Calu3 (cell line): ENCODE data around the gene TTLL4. TPM values are rescaled to one million over a fixed set of nuclear protein-coding genes. Genes with fewer than 3 reads are reported as not detected.
A peak's percentile ranks its signal among the peaks of the same experiment; 100 is the strongest.

Source experiments
- BruUV-seq: library from RNA; stranded (reverse); fragments of 400-500 nt; replicated peaks from 2 replicates; lab custom pipeline; 2021; lab: Mats Ljungman, UMichigan
- CTCF ChIA-PET: fragments of 300-600 bp; sonication (Branson Sonifier 250); formaldehyde crosslinking; loops from one replicate; lab custom pipeline; 2022; ENCODE audit warnings: antibody characterized with exemption; lab: Charles Lee
- DNase-seq: peaks from one replicate; pipeline ENCODE4 v3.0.0; 2022
- H3K27ac Mint-ChIP-seq: one replicate; pipeline ENCODE4 v1.8.0; 2022; ENCODE audit warnings: mixed read lengths; ENCODE audit not compliant: unreplicated experiment
- H3K27me3 Mint-ChIP-seq: one replicate; pipeline ENCODE4 v1.8.0; 2022; ENCODE audit warnings: mixed read lengths; ENCODE audit not compliant: unreplicated experiment
- H3K36me3 Mint-ChIP-seq: one replicate; pipeline ENCODE4 v1.8.0; 2022; ENCODE audit warnings: mild to moderate bottlenecking, moderate library complexity, mixed read lengths; ENCODE audit not compliant: insufficient read depth, unreplicated experiment
- H3K4me1 Mint-ChIP-seq: one replicate; pipeline ENCODE4 v1.8.0; 2022; ENCODE audit warnings: mild to moderate bottlenecking, low read depth, mixed read lengths; ENCODE audit not compliant: unreplicated experiment
- H3K4me3 Mint-ChIP-seq: one replicate; pipeline ENCODE4 v1.8.0; 2022; ENCODE audit warnings: mild to moderate bottlenecking, low read depth, moderate library complexity, mixed read lengths; ENCODE audit not compliant: unreplicated experiment
- H3K9me3 Mint-ChIP-seq: one replicate; pipeline ENCODE4 v1.8.0; 2022; ENCODE audit warnings: low read depth, mixed read lengths; ENCODE audit not compliant: unreplicated experiment
- intact Hi-C: fragments of 100-400 bp; cut with micrococcal nuclease; formaldehyde crosslinking; loops from one replicate; pipeline ENCODE4 v1.10.0; 2022; ENCODE audit not compliant: unreplicated experiment
- total RNA-seq: library from RNA; stranded (reverse); gene quantifications from 2 replicates; pipeline ENCODE4 v1.2.3, GENCODE V29; 2022
- TF ChIP-seq, protein P1 (sequence below): fragments of 200-600 bp; IDR thresholded peaks from one replicate; pipeline ENCODE4 v1.8.0; 2022; ENCODE audit warnings: antibody characterized with exemption; ENCODE audit not compliant: unreplicated experiment

The TTLL4 gene
- total RNA-seq, 1 experiment from 2014 or later: 75.5 TPM

DNA sequence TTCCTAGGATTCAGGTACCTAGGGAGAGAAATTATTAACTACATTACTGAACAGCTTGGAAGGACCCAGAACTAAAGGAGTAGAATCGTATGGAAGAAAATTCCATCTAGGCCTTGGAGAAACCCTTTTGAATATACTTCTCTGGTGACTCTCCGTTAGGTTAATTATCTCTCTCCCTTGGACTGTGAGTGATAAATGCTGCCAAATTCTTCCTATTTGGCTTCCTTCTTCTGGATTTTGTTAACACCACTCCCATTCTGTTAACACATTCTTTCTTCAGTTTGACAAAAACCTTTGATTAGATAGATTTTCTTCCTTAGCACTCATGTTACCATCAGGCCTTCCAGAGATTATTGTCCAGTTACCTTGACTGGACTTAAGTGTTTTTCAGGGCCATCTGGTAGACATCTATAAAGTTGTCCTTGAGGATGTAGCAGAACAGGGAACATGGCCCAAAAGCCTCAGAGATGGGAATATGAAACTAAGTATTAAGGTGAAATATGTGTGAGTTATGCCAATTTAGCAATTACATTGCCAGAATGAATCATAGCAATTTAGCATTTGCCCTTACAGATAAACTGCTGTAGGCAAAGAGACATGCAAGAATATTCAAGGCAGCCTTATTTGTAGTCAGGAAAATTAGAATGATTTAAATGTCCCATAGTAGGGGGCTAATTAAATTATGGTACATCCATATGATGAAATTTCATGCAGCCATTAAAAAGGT is 78.1 kb downstream of the TTLL4 start:
- Mint-ChIP-seq H3K27me3 (no peaks in the 10 kb centered on the region), H3K4me1 (peaks cover 16% of the 10 kb centered on the region), H3K36me3 (no peaks in the 10 kb centered on the region), H3K9me3 (no peaks in the 10 kb centered on the region), H3K27ac (no peak overlapping the region), H3K4me3 (no peak overlapping the region)
- TF ChIP-seq, protein P1, sequence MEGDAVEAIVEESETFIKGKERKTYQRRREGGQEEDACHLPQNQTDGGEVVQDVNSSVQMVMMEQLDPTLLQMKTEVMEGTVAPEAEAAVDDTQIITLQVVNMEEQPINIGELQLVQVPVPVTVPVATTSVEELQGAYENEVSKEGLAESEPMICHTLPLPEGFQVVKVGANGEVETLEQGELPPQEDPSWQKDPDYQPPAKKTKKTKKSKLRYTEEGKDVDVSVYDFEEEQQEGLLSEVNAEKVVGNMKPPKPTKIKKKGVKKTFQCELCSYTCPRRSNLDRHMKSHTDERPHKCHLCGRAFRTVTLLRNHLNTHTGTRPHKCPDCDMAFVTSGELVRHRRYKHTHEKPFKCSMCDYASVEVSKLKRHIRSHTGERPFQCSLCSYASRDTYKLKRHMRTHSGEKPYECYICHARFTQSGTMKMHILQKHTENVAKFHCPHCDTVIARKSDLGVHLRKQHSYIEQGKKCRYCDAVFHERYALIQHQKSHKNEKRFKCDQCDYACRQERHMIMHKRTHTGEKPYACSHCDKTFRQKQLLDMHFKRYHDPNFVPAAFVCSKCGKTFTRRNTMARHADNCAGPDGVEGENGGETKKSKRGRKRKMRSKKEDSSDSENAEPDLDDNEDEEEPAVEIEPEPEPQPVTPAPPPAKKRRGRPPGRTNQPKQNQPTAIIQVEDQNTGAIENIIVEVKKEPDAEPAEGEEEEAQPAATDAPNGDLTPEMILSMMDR: no peak
- CTCF ChIA-PET: no interaction called here
- intact Hi-C loops: no loop called here
- DNase-seq: no peak
- BruUV-seq: no TSS peak

DNA sequence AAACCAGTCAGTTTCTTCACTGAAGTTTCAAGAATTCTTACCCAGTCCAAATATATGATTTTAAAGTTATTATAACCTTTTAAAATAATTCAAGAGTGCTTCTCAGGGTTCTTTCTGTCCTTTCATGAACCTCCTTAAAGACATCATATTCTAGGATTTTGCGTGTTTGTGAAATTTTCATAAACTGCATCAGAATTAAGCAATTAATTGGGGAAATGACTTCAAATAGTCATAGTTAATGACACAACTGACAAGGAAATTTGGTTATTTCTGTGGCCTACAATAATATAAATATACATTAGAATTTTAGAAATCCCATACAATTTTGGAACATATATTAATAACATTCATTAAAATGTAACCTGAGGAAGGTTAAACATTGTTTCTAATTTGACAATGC is 81.8 kb downstream of the TTLL4 start:
- intact Hi-C loops: no loop called here

DNA sequence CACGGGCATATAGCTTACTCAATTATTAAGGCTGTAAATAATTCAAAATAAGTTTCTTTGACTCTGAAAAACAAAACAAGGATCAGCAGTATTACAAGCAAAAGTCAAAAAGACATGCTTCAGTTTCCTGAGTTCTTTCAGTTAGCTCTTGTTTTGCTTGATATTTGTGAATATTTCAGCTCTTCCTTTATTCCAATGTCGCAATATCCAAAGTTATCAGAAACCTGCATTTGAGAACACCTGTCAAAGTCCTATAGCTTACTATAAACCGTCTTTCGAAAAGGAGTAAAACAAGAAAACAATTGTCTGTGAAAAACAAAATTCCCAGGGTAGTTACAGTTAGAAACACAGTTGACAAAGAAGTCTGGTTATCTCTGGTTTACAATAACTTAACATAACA is 86.1 kb downstream of the TTLL4 start:
- intact Hi-C loops: no loop called here
- Mint-ChIP-seq H3K36me3 (no peaks in the 10 kb centered on the region), H3K4me1 (peaks cover 15% of the 10 kb centered on the region), H3K9me3 (no peaks in the 10 kb centered on the region), H3K27ac (no peak overlapping the region), H3K27me3 (no peaks in the 10 kb centered on the region), H3K4me3 (no peak overlapping the region)
- TF ChIP-seq, protein P1: no peak
- BruUV-seq: no TSS peak
- no peak for DNase-seq
- CTCF ChIA-PET: no interaction called here

More for the DNA sequence above, 81.8 kb downstream of the TTLL4 start:
- TF ChIP-seq, protein P1: no peak
- CTCF ChIA-PET: no interaction called here
- no peak overlapping the region for H3K27ac Mint-ChIP-seq
- H3K4me3 Mint-ChIP-seq: no peak overlapping the region
- H3K9me3 Mint-ChIP-seq: no peaks in the 10 kb centered on the region
- no TSS peak for BruUV-seq
- no peaks in the 10 kb centered on the region for H3K36me3 Mint-ChIP-seq
- no peak for DNase-seq
- H3K27me3 Mint-ChIP-seq: no peaks in the 10 kb centered on the region
- H3K4me1 Mint-ChIP-seq: no peaks in the 10 kb centered on the region

DNA sequence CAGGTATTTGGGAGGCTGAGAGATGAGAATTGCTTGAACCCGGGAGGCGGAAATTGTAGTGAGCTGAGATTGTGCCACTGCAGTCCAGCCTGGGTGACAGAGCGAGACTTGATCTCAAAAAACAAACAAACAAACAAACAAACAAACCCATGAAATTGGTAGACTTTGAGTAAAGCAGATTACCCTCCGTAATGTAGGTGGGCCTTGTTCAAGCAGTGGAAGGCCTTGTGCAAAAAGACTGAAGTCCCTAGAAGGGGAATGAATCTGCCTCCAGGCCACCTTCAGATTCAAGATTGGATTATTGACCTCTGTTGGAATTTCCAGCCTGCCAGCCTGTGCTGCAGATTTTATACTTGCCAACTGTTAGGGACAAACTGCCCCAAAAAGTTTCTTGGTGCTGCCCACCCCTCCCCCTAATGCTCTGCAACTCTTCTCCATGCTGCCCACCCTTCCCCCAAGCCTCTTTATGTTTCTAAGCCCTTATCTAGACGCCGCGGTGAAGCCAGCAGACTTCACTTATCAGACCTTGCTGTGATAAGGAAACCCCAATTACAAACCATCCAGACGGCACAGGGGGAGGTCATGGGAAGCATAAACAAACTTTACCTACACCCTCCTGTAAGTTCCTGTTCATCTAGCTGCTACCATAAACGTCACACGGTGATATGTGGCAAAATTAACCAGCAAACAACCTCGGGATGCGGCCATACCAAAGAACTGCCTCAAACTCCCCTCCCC is 88.3 kb downstream of the TTLL4 start:
- Mint-ChIP-seq H3K36me3 (no peaks in the 10 kb centered on the region), H3K4me1 (peaks cover 15% of the 10 kb centered on the region), H3K9me3 (no peaks in the 10 kb centered on the region), H3K27ac (peak overlapping the region; percentile 15), H3K27me3 (no peaks in the 10 kb centered on the region), H3K4me3 (peak overlapping the region; percentile 38)
- CTCF ChIA-PET: no interaction called here
- DNase-seq: no peak
- intact Hi-C loops: no loop called here
- BruUV-seq: no TSS peak
- TF ChIP-seq, protein P1: no peak
